Loucy (cell line): ENCODE measurements around the gene DMRTC2.

Source experiments
- CTCF ChIP-seq: fragments of 200-600 bp; sonication (generic); conservative IDR thresholded peaks from 2 replicates; pipeline ENCODE4 v1.5.1; 2014; ENCODE audit warnings: mild to moderate bottlenecking, antibody characterized with exemption, low read length
- EZH2phosphoT487 ChIP-seq: fragments of 200-600 bp; IDR thresholded peaks from 2 replicates; pipeline ENCODE4 v1.6.1; 2018; ENCODE audit warnings: antibody characterized with exemption, mild to moderate bottlenecking, moderate library complexity, borderline replicate concordance

- TF ChIP-seq CTCF (no peak), EZH2phosphoT487 (no peak)
These were observed 51.7 kb downstream of the DMRTC2 start for GRCh38 chr19:41896581-41896942.
